GM12878 (cell line): ENCODE results near the gene ANKRD13B. TPM values are rescaled to one million over a fixed set of nuclear protein-coding genes. Genes with fewer than 3 reads are reported as not detected.

Experiments
- BCL11A ChIP-seq: IDR thresholded peaks from 2 replicates; pipeline ENCODE4 v1.6.1; 2011; ENCODE audit warnings: low read depth, low read length
- BCL3 ChIP-seq: IDR thresholded peaks from 2 replicates; pipeline ENCODE4 v1.6.1; 2011; ENCODE audit warnings: borderline replicate concordance, low read depth, mild to moderate bottlenecking, moderate library complexity, low read length; ENCODE audit not compliant: insufficient read depth, poor library complexity, severe bottlenecking
- BHLHE40 ChIP-seq, 2 experiments: fragments of 450-650 bp in 1 of 2; IDR thresholded peaks; 2 replicates each; pipeline ENCODE4 v1.6.1; 2011 to 2017; ENCODE audit warnings: low read depth in 2 of 2, borderline replicate concordance in 1 of 2, improper control_type of control experiment in 1 of 2, low read length in 1 of 2, mild to moderate bottlenecking in 1 of 2
- IRF4 ChIP-seq: IDR thresholded peaks from 2 replicates; pipeline ENCODE4 v1.6.1; 2011; ENCODE audit warnings: low read depth, low read length
- NBN ChIP-seq: fragments of 450-650 bp; IDR thresholded peaks from 2 replicates; pipeline ENCODE4 v1.6.1; 2016
- RELA ChIP-seq: fragments of 450-650 bp; IDR thresholded peaks from 2 replicates; pipeline ENCODE4 v1.8.0; 2014; ENCODE audit warnings: borderline replicate concordance; ENCODE audit not compliant: partially characterized antibody
- SPI1 ChIP-seq: IDR thresholded peaks from 2 replicates; pipeline ENCODE4 v1.6.1; 2011; ENCODE audit warnings: low read depth, mild to moderate bottlenecking, low read length, moderate library complexity, borderline replicate concordance; ENCODE audit not compliant: insufficient read depth
- TCF7 ChIP-seq: IDR thresholded peaks from 2 replicates; pipeline ENCODE4 v1.6.1; 2014; ENCODE audit warnings: antibody characterized with exemption, borderline replicate concordance
- USF1 ChIP-seq: IDR thresholded peaks from 2 replicates; pipeline ENCODE4 v1.6.1; 2011; ENCODE audit warnings: borderline replicate concordance, low read depth, mild to moderate bottlenecking, moderate library complexity, mixed read lengths, low read length; ENCODE audit not compliant: insufficient read depth; ENCODE audit errors: extremely low read length
- ZBTB40 ChIP-seq: fragments of 450-650 bp; IDR thresholded peaks from 2 replicates; pipeline ENCODE4 v1.6.1; 2016; ENCODE audit warnings: mild to moderate bottlenecking, moderate library complexity, borderline replicate concordance
- ZNF622 ChIP-seq: fragments of 450-650 bp; IDR thresholded peaks from 2 replicates; pipeline ENCODE4 v1.6.1; 2017; ENCODE audit warnings: mild to moderate bottlenecking, inconsistent platforms
- polyA plus RNA-seq, 11 experiments: library from polyadenylated mRNA; depleted of rRNA in 4 of 11; unstranded in 6 of 11; stranded (reverse) in 5 of 11; fragments of >200 nt; fragmentation: Nextera tagmentation in 4 of 11; fragmentation: Illumina TruSeq in 1 of 11; extraction: Ambion mirVana in 4 of 11; extraction: Trizol in 1 of 11; gene quantifications; 1 replicate in 1 of 11; 2 replicates in 10 of 11; pipeline versions ENCODE4 v1.2.1 to v1.2.3, GENCODE V29; 2011 to 2016; ENCODE audit warnings: inconsistent platforms in 2 of 11, missing spikeins in 2 of 11, low read depth in 1 of 11
- total RNA-seq, 4 experiments: library from RNA; depleted of rRNA in 3 of 4; stranded (reverse); fragments of >200 nt in 3 of 4; fragmentation: Illumina TruSeq in 1 of 4; extraction: Trizol in 1 of 4; gene quantifications; 2 replicates each; pipeline versions ENCODE4 v1.2.1 to v1.2.3, GENCODE V29; 2013 to 2021

Gene ANKRD13B
- total and polyA plus RNA-seq, 10 of the 15 experiments (the other 5 are each of a cell fraction or from before 2014, with no cell fraction given) = 0.18 to 15.0 (median 2.8) TPM

- TF ChIP-seq ZBTB40 = no peak
- TF ChIP-seq BCL11A = 0 out of 2 replicates have a peak, but pooled peaks have one; percentile 5
- TF ChIP-seq TCF7 = no peak
- TF ChIP-seq BHLHE40 (IDR thresholded peaks at IDR 0.05; ENCODE audit: borderline replicate concordance in 1 of 2, low read depth in 2 of 2, low read length in 1 of 2) = peak in 1 of 2 experiments; percentile 73; a peak in 2 of 4 replicates
- TF ChIP-seq USF1 = no peak
- TF ChIP-seq SPI1 = no peak
- TF ChIP-seq RELA = no peak
- no peak for TF ChIP-seq IRF4
- TF ChIP-seq NBN = 0 out of 2 replicates have a peak, but pooled peaks have one; percentile 22
- no peak for TF ChIP-seq BCL3
- TF ChIP-seq ZNF622 = no peak
These were observed 4.1 kb upstream of the ANKRD13B start (continued) for GRCh38 chr17:29588562-29589411.
